CD8-positive, alpha-beta memory T cell (primary cell): ENCODE measurements around the gene RAB29. TPM values are rescaled to one million over a fixed set of nuclear protein-coding genes. Genes with fewer than 3 reads are reported as not detected.

Experiments used
- CTCF ChIA-PET: fragments of 350-600 bp; sonication (Branson Sonifier 250); formaldehyde crosslinking; loops from one replicate; lab custom pipeline; 2021; ENCODE audit warnings: antibody characterized with exemption; lab: Charles Lee
- POLR2A ChIA-PET: fragments of 350-600 bp; sonication (Branson Sonifier 250); formaldehyde crosslinking; loops from one replicate; lab custom pipeline; 2021; ENCODE audit warnings: antibody characterized with exemption; lab: Charles Lee
- DNase-seq, 5 donors: peaks; one replicate each; pipeline versions ENCODE4 v3.0.0 to v3.0.0-alpha.2; 2020 to 2022; ENCODE audit warnings: mixed read lengths in 1 of 5
- H3K27ac ChIP-seq: one replicate; pipeline ENCODE4 v1.7.0; 2013; ENCODE audit warnings: low read depth, mild to moderate bottlenecking, low read length, moderate library complexity
- H3K27me3 ChIP-seq: 2 replicates; pipeline ENCODE4 v1.7.0; 2013; ENCODE audit warnings: low read length, mild to moderate bottlenecking; ENCODE audit not compliant: insufficient read depth, poor library complexity, severe bottlenecking
- H3K36me3 ChIP-seq: 2 replicates; pipeline ENCODE4 v1.7.0; 2013; ENCODE audit warnings: mild to moderate bottlenecking, low read length, moderate library complexity; ENCODE audit not compliant: insufficient read depth
- H3K4me1 ChIP-seq: 2 replicates; pipeline ENCODE4 v1.7.0; 2013; ENCODE audit warnings: mild to moderate bottlenecking, low read length, moderate library complexity; ENCODE audit not compliant: insufficient read depth
- H3K4me3 ChIP-seq: 2 replicates; pipeline ENCODE4 v1.7.0; 2013; ENCODE audit warnings: mild to moderate bottlenecking, low read length
- H3K9me3 ChIP-seq: 2 replicates; pipeline ENCODE4 v1.7.0; 2013; ENCODE audit warnings: mild to moderate bottlenecking, low read length
- H3K27ac Mint-ChIP-seq, 8 donors: one replicate each; pipeline ENCODE4 v1.8.0; 2020 to 2021; ENCODE audit warnings: mixed read lengths in 8 of 8, mild to moderate bottlenecking in 6 of 8, inconsistent platforms in 3 of 8, moderate library complexity in 3 of 8
- H3K27me3 Mint-ChIP-seq, 2 donors: one replicate each; pipeline ENCODE4 v1.8.0; 2020 to 2021; ENCODE audit warnings: mixed read lengths in 2 of 2, mild to moderate bottlenecking in 1 of 2, moderate library complexity in 1 of 2
- H3K36me3 Mint-ChIP-seq, 3 donors: one replicate each; pipeline ENCODE4 v1.8.0; 2020 to 2021; ENCODE audit warnings: mixed read lengths in 3 of 3, inconsistent platforms in 1 of 3, mild to moderate bottlenecking in 1 of 3
- H3K4me1 Mint-ChIP-seq, 3 donors: one replicate each; pipeline ENCODE4 v1.8.0; 2020 to 2021; ENCODE audit warnings: mixed read lengths in 3 of 3, inconsistent platforms in 1 of 3, mild to moderate bottlenecking in 1 of 3
- H3K4me3 Mint-ChIP-seq, 7 donors: one replicate each; pipeline ENCODE4 v1.8.0; 2020 to 2021; ENCODE audit warnings: mixed read lengths in 7 of 7, mild to moderate bottlenecking in 6 of 7, moderate library complexity in 4 of 7, inconsistent platforms in 2 of 7
- H3K9me3 Mint-ChIP-seq, 5 donors: one replicate each; pipeline ENCODE4 v1.8.0; 2020 to 2022; ENCODE audit warnings: mixed read lengths in 5 of 5, mild to moderate bottlenecking in 3 of 5, moderate library complexity in 2 of 5, inconsistent platforms in 1 of 5
- polyA plus RNA-seq: library from polyadenylated mRNA; unstranded; fragments of 300-500 nt; fragmentation: Illumina TruSeq; gene quantifications from one replicate; pipeline ENCODE4 v1.2.3, GENCODE V29; 2021
- total RNA-seq, 2 experiments: library from RNA; stranded (reverse); gene quantifications; one replicate each; pipeline ENCODE4 v1.2.3, GENCODE V29; 2021

Gene RAB29
- total and polyA plus RNA-seq, 3 experiments from 2014 or later: 37.1 to 169 (median 39.7) TPM

- Histone ChIP-seq H3K4me3 (no peak overlapping the region), H3K27me3 (no peaks in the 10 kb centered on the region), H3K9me3 (no peaks in the 10 kb centered on the region), H3K27ac (no peak overlapping the region), H3K4me1 (no peaks in the 10 kb centered on the region), H3K36me3 (peaks cover 2% of the 10 kb centered on the region)
- Mint-ChIP-seq H3K4me1 (peaks cover 12 to 27% (median 24%) of the 10 kb centered on the region in 3 donors), H3K9me3 (no peaks in the 10 kb centered on the region), H3K27me3 (no peaks in the 10 kb centered on the region), H3K4me3 (no peak overlapping the region), H3K36me3 (peaks cover 0 to 60% (median 10%) of the 10 kb centered on the region in 3 donors), H3K27ac (peak overlapping the region in 6 of 8 donors; percentile 7 to 56 (median 22))
- ChIA-PET POLR2A (interaction anchor here (0.6 kb wide), 1 partner anchor 31 kb away, joined by 3 read pairs; no protein-coding TSS in a partner anchor), CTCF (interaction anchor here (0.8 kb wide), 1 partner anchor 10 kb away, joined by 3 read pairs; no protein-coding TSS in a partner anchor)
- no peak for DNase-seq
These were observed 10.7 kb downstream of the RAB29 start for GRCh38 chr1:205764578-205764977.

- Histone ChIP-seq H3K27ac (no peak overlapping the region), H3K27me3 (no peaks in the 10 kb centered on the region), H3K36me3 (no peaks in the 10 kb centered on the region), H3K9me3 (no peaks in the 10 kb centered on the region), H3K4me3 (no peak overlapping the region), H3K4me1 (no peaks in the 10 kb centered on the region)
- Mint-ChIP-seq H3K4me1 (peaks cover 12 to 24% (median 24%) of the 10 kb centered on the region in 3 donors), H3K9me3 (no peaks in the 10 kb centered on the region), H3K27me3 (no peaks in the 10 kb centered on the region), H3K27ac (peak overlapping the region in 4 of 8 donors; percentile 7 to 56 (median 10)), H3K36me3 (peaks cover 0 to 54% (median 10%) of the 10 kb centered on the region in 3 donors), H3K4me3 (no peak overlapping the region)
- no peak for DNase-seq
- ChIA-PET CTCF (no interaction called here), POLR2A (interaction anchor here (1.2 kb wide), 1 partner anchor 15 kb away, joined by 3 read pairs; no protein-coding TSS in a partner anchor)
These were observed 11.3 kb downstream of the RAB29 start for GRCh38 chr1:205763980-205764379.

- ChIA-PET CTCF (interaction anchor here (1.1 kb wide), 1 partner anchor 22 kb away, joined by 3 read pairs; no protein-coding TSS in a partner anchor), POLR2A (no interaction called here)
- no peaks in the 10 kb centered on the region for H3K9me3 ChIP-seq
- Mint-ChIP-seq H3K36me3 (peaks cover 0 to 34% (median 12%) of the 10 kb centered on the region in 3 donors), H3K27me3 (no peaks in the 10 kb centered on the region), H3K9me3 (no peaks in the 10 kb centered on the region), H3K27ac (peak overlapping the region in 3 of 8 donors; percentile 7 to 84 (median 58)), H3K4me3 (no peak overlapping the region), H3K4me1 (peaks cover 0 to 7% (median 4%) of the 10 kb centered on the region in 3 donors)
- H3K4me1 ChIP-seq: no peaks in the 10 kb centered on the region
- H3K27me3 ChIP-seq: no peaks in the 10 kb centered on the region
- no peak overlapping the region for H3K27ac ChIP-seq
- H3K36me3 ChIP-seq: no peaks in the 10 kb centered on the region
- no peak overlapping the region for H3K4me3 ChIP-seq
- DNase-seq: no peak
These were observed 14.7 kb downstream of the RAB29 start for GRCh38 chr1:205760606-205761005.

GRCh38 chr1:205756552-205756951 is 18.7 kb downstream of the RAB29 start:
- Histone ChIP-seq H3K27me3 (no peaks in the 10 kb centered on the region), H3K4me1 (no peaks in the 10 kb centered on the region), H3K27ac (no peak overlapping the region), H3K36me3 (no peaks in the 10 kb centered on the region), H3K4me3 (no peak overlapping the region), H3K9me3 (no peaks in the 10 kb centered on the region)
- no peak overlapping the region for H3K4me3 Mint-ChIP-seq
- H3K9me3 Mint-ChIP-seq: no peaks in the 10 kb centered on the region
- peaks cover 0 to 4% (median 0%) of the 10 kb centered on the region in 3 donors for H3K4me1 Mint-ChIP-seq
- ChIA-PET CTCF (no interaction called here), POLR2A (no interaction called here)
- H3K27ac Mint-ChIP-seq: peak overlapping the region in 1 of 8 donors; percentile 42
- no peaks in the 10 kb centered on the region for H3K27me3 Mint-ChIP-seq
- DNase-seq: no peak
- H3K36me3 Mint-ChIP-seq: peaks cover 0 to 18% (median 7%) of the 10 kb centered on the region in 3 donors

DNA sequence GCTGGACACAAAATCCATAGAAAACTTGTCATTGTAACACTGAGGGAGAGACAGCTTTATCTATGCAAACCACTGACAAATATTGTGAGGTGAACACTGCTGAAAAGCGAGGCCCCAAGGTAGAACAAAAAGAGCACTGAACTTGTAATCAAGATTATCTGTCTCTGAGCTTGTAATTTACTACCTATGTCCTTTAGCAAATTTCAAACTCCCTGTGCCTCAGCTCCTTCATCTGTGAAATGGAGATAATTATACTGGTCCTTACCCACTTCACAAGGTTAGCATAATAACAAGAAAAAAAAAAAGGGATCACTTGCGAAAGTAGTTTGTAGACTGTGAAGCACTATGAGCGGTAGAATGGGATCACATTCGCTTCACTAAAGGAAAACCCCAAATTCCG is 20.4 kb downstream of the RAB29 start:
- ChIA-PET CTCF (interaction anchor here (1.1 to 1.3 kb wide), 3 partner anchors 8 to 21 kb away, joined by 3 to 4 read pairs (median 4); partner anchors contain the start of gene RAB29), POLR2A (no interaction called here)
- peaks cover 0 to 3% of the 10 kb centered on the region in 2 donors for H3K27me3 Mint-ChIP-seq
- no peaks in the 10 kb centered on the region for H3K9me3 ChIP-seq
- peaks cover 0 to 2% (median 0%) of the 10 kb centered on the region in 5 donors for H3K9me3 Mint-ChIP-seq
- H3K4me1 Mint-ChIP-seq: peaks cover 11 to 15% (median 14%) of the 10 kb centered on the region in 3 donors
- H3K27ac Mint-ChIP-seq: no peak overlapping the region
- H3K27ac ChIP-seq: no peak overlapping the region
- peak overlapping the region in 1 of 7 donors; percentile 6 for H3K4me3 Mint-ChIP-seq
- H3K4me3 ChIP-seq: no peak overlapping the region
- no peaks in the 10 kb centered on the region for H3K27me3 ChIP-seq
- peaks cover 0 to 13% (median 3%) of the 10 kb centered on the region in 3 donors for H3K36me3 Mint-ChIP-seq
- H3K36me3 ChIP-seq: no peaks in the 10 kb centered on the region
- DNase-seq: no peak
- H3K4me1 ChIP-seq: peaks cover 5% of the 10 kb centered on the region

DNA sequence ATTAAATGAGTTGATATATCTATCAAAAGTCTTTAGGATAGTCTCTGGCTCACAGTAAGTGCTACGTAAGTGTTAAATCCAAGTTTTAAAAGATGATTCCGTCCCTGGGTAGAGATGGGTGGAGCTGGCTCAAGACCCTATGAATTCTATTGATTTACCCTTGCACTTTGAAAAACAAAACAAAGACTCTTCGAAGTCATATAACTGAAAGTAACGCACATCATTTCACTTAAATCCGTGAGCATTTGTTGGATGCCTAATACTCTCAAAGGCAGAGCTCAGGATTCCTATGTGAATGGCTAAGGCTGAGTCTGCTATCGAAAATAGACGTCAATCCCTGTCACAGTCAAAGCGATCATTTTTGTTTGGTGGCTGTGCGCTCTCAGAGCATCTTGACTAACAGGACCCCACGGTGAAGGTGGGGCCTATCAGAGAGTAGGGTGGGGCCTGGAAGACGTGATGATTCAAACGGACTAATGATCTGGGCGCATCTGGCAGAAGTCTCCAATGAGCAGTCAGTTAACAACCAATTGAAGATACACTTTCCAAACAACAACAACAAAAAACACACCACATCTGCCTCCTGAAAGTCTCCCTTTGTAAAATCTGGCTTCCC is 24.1 kb downstream of the RAB29 start:
- H3K27ac ChIP-seq: peak overlapping the region; percentile 82
- H3K4me3 ChIP-seq: peak overlapping the region; percentile 88
- H3K9me3 ChIP-seq: no peaks in the 10 kb centered on the region
- H3K9me3 Mint-ChIP-seq: peaks cover 0 to 2% (median 0%) of the 10 kb centered on the region in 5 donors
- peaks cover 36 to 43% (median 42%) of the 10 kb centered on the region in 3 donors for H3K4me1 Mint-ChIP-seq
- ChIA-PET POLR2A (interaction anchor here (3.9 kb wide), 1 partner anchor 23 kb away, joined by 74 read pairs; the partner anchor contains the start of gene RAB29), CTCF (no interaction called here)
- H3K36me3 ChIP-seq: no peaks in the 10 kb centered on the region
- H3K4me3 Mint-ChIP-seq: peak overlapping the region; percentile 91 to 97 (median 93)
- no peaks in the 10 kb centered on the region for H3K27me3 ChIP-seq
- H3K27ac Mint-ChIP-seq: peak overlapping the region in 7 of 8 donors; percentile 73 to 98 (median 95)
- H3K27me3 Mint-ChIP-seq: peaks cover 0 to 3% of the 10 kb centered on the region in 2 donors
- no peak for DNase-seq
- peaks cover 24% of the 10 kb centered on the region for H3K4me1 ChIP-seq
- peaks cover 0 to 19% (median 0%) of the 10 kb centered on the region in 3 donors for H3K36me3 Mint-ChIP-seq

DNA sequence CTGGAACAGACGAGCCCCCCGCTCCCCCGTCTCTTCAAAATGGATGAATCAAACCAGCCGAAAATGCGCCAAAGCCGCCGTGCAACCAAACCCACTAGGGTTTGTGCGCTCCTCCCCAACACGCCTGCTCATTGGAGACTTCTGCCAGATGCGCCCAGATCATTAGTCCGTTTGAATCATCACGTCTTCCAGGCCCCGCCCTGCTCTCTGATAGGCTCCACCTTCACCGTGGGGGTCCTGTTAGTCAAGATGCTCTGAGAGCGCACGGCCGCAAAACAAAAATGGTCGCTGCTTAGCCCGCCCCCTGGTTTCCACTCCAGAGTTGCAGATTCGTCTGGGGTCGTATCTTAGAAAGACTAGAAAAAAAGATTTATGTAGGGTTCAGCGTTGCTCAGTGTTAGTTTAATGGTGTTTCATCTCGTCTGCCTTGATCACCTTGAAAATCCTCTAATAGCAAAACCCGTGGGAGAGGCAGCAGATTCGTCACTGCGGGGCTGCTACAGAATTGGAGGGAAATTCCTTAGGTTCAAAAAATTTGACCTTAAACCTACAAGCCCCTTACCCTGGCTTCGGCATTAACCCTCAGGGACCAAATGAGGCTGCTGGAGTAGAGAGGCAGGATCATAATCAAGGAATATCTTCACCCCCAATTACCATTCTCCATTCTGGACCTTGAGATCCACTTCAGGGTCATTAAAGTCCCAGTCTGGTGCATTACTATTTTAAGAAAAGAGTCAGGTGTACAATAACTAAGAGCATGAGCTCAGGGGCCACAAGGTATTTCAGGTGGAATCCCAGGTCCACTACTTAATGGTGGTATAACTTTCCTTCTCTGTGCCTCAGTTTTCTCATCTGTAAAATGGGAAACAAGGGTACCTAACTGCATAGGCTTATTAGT is 24.9 kb downstream of the RAB29 start, which contains the start of gene NUCKS1:
TSS of gene NUCKS1 (minus strand) at position 45 of the 898 bp plus-strand sequence. CDS start 209 bp downstream, outside the sequence.
- H3K27me3 ChIP-seq: no peaks in the 10 kb centered on the region
- Mint-ChIP-seq H3K4me1 (peaks cover 39 to 49% (median 48%) of the 10 kb centered on the region in 3 donors), H3K9me3 (peaks cover 0 to 2% (median 0%) of the 10 kb centered on the region in 5 donors), H3K36me3 (peaks cover 0 to 21% (median 0%) of the 10 kb centered on the region in 3 donors), H3K4me3 (peak within 1 kb of the TSS; percentile 91 to 97 (median 96)), H3K27ac (peak within 1 kb of the TSS; percentile 95 to 99 (median 98)), H3K27me3 (peaks cover 0 to 3% of the 10 kb centered on the region in 2 donors)
- CTCF ChIA-PET: interaction anchor here (1.2 kb wide), 1 partner anchor 18 kb away, joined by 3 read pairs; no protein-coding TSS in a partner anchor
- peak; percentile 93 to 99 (median 97) for DNase-seq
- H3K27ac ChIP-seq: peak within 1 kb of the TSS; percentile 82
- POLR2A ChIA-PET: interaction anchor here (1.0 to 3.9 kb wide), 3 partner anchors 24 to 466 kb away, joined by 4 to 74 read pairs (median 6); partner anchors contain the start of gene RAB29
- no peaks in the 10 kb centered on the region for H3K36me3 ChIP-seq
- H3K9me3 ChIP-seq: no peaks in the 10 kb centered on the region
- H3K4me3 ChIP-seq: peak within 1 kb of the TSS; percentile 88
- peaks cover 24% of the 10 kb centered on the region for H3K4me1 ChIP-seq
